ENCODE data around the gene IL32. TPM values are rescaled to one million over a fixed set of nuclear protein-coding genes. Genes with fewer than 3 reads are reported as not detected.
"Not testable (repeated sequence)": the region's sequence is repeated elsewhere in the genome, so short reads cannot be mapped to it uniquely, and the experiment has no call there.

The IL32 gene
- total and polyA plus RNA-seq, 2 experiments from 2014 or later, result 110 to 124 TPM

GRCh38 chr16:3071655-3072054 is 6.2 kb downstream of the IL32 start:
- Histone ChIP-seq H3K4me1 (ENCODE audit: insufficient read depth) (no peaks in the 10 kb centered on the region), H3K4me3 (no peak overlapping the region), H4K20me1 (ENCODE audit: insufficient read depth, poor library complexity, severe bottlenecking) (no peaks in the 10 kb centered on the region), H3K4me2 (no peak overlapping the region), H3K9me3 (ENCODE audit: low read depth) (no peaks in the 10 kb centered on the region), H3K27ac (no peak overlapping the region), H3K79me2 (no peaks in the 10 kb centered on the region), H2AFZ (no peak overlapping the region), H3K36me3 (replicated peaks; ENCODE audit: insufficient read depth, low read depth) (no peaks in the 10 kb centered on the region), H3K27me3 (no peaks in the 10 kb centered on the region), H3K9me2 (replicated peaks; ENCODE audit: insufficient read depth) (no peaks in the 10 kb centered on the region)
- WGBS (ENCODE audit: low lambda C conversion rate, missing lambda C conversion rate), result 91% methylated on average over 7 of the region's 7 CpGs
- DNase-seq (ENCODE audit: low spot score), result no peak
- TF ChIP-seq EZH2 (IDR thresholded peaks at IDR 0.05; ENCODE audit: borderline replicate concordance) (no peak), CTCF (IDR thresholded peaks at IDR 0.05; ENCODE audit: poor library complexity) (no peak), EZH2phosphoT487 (IDR thresholded peaks at IDR 0.05; ENCODE audit: low read depth, severe bottlenecking, unreplicated experiment) (no peak)

GRCh38 chr16:3072148-3072547 is 6.7 kb downstream of the IL32 start:
- not testable (repeated sequence) for H4K20me1 ChIP-seq (ENCODE audit: insufficient read depth, poor library complexity, severe bottlenecking); H3K4me3 ChIP-seq; H3K9me2 ChIP-seq (replicated peaks; ENCODE audit: insufficient read depth); H3K27ac ChIP-seq; DNase-seq (ENCODE audit: low spot score); H3K4me2 ChIP-seq; H3K79me2 ChIP-seq; H3K9me3 ChIP-seq (ENCODE audit: low read depth); H3K4me1 ChIP-seq (ENCODE audit: insufficient read depth); H2AFZ ChIP-seq; H3K36me3 ChIP-seq (replicated peaks; ENCODE audit: insufficient read depth, low read depth); H3K27me3 ChIP-seq
- 64% methylated on average over 4 of the region's 4 CpGs for WGBS (ENCODE audit: low lambda C conversion rate, missing lambda C conversion rate)

GRCh38 chr16:3072576-3073263 is 7.3 kb downstream of the IL32 start:
- not testable (repeated sequence) for H2AFZ ChIP-seq; H3K36me3 ChIP-seq (replicated peaks; ENCODE audit: insufficient read depth, low read depth); H3K79me2 ChIP-seq; H3K27me3 ChIP-seq; H3K4me2 ChIP-seq; H3K9me3 ChIP-seq (ENCODE audit: low read depth); H3K9me2 ChIP-seq (replicated peaks; ENCODE audit: insufficient read depth); H3K4me1 ChIP-seq (ENCODE audit: insufficient read depth); H3K27ac ChIP-seq; H4K20me1 ChIP-seq (ENCODE audit: insufficient read depth, poor library complexity, severe bottlenecking); H3K4me3 ChIP-seq; DNase-seq (ENCODE audit: low spot score)
- WGBS (ENCODE audit: low lambda C conversion rate, missing lambda C conversion rate), result 64% methylated on average over 11 of the region's 18 CpGs

- H3K9me3 ChIP-seq (ENCODE audit: low read depth), result no peaks in the 10 kb centered on the region
- no peak overlapping the region for H3K4me2 ChIP-seq
- no peaks in the 10 kb centered on the region for H4K20me1 ChIP-seq (ENCODE audit: insufficient read depth, poor library complexity, severe bottlenecking)
- no peak overlapping the region for H3K4me3 ChIP-seq
- no peaks in the 10 kb centered on the region for H3K27me3 ChIP-seq
- H2AFZ ChIP-seq, result no peak overlapping the region
- H3K4me1 ChIP-seq (ENCODE audit: insufficient read depth), result no peaks in the 10 kb centered on the region
- H3K79me2 ChIP-seq, result no peaks in the 10 kb centered on the region
- H3K9me2 ChIP-seq (replicated peaks; ENCODE audit: insufficient read depth), result no peaks in the 10 kb centered on the region
- TF ChIP-seq CTCF (IDR thresholded peaks at IDR 0.05; ENCODE audit: poor library complexity) (no peak), EZH2phosphoT487 (IDR thresholded peaks at IDR 0.05; ENCODE audit: low read depth, severe bottlenecking, unreplicated experiment) (no peak), EZH2 (IDR thresholded peaks at IDR 0.05; ENCODE audit: borderline replicate concordance) (no peak)
- H3K27ac ChIP-seq, result no peak overlapping the region
- DNase-seq (ENCODE audit: low spot score), result no peak
- no peaks in the 10 kb centered on the region for H3K36me3 ChIP-seq (replicated peaks; ENCODE audit: insufficient read depth, low read depth)
- 89% methylated on average over 7 of the region's 7 CpGs for WGBS (ENCODE audit: low lambda C conversion rate, missing lambda C conversion rate)
Observed at GRCh38 chr16:3073448-3073847, 8.0 kb downstream of the IL32 start.

Measured in hepatocyte (in vitro differentiated cells).